Effector memory CD4-positive, alpha-beta T cell (primary cell): Measurements from ENCODE around the gene SYNE4.
A peak's percentile ranks its signal among the peaks of the same experiment; 100 is the strongest.

ENCODE experiments used
- DNase-seq, 3 donors: peaks; one replicate each; pipeline ENCODE4 v3.0.0-alpha.2; 2020
- H3K27ac ChIP-seq: 2 replicates; pipeline ENCODE4 v1.7.0; 2013; ENCODE audit warnings: mild to moderate bottlenecking, low read length, moderate library complexity; ENCODE audit not compliant: insufficient read depth, poor library complexity, severe bottlenecking
- H3K27me3 ChIP-seq: replicated peaks from 2 replicates; pipeline ENCODE4 v1.7.0; 2013; ENCODE audit warnings: mild to moderate bottlenecking, low read length; ENCODE audit not compliant: insufficient read depth, control insufficient read depth, poor library complexity, severe bottlenecking
- H3K36me3 ChIP-seq: 2 replicates; pipeline ENCODE4 v1.7.0; 2013; ENCODE audit warnings: mild to moderate bottlenecking, low read length, moderate library complexity; ENCODE audit not compliant: control insufficient read depth, insufficient read depth
- H3K4me1 ChIP-seq: 2 replicates; pipeline ENCODE4 v1.7.0; 2013; ENCODE audit warnings: low read length, mild to moderate bottlenecking; ENCODE audit not compliant: control insufficient read depth, insufficient read depth, poor library complexity, severe bottlenecking
- H3K4me3 ChIP-seq: 2 replicates; pipeline ENCODE4 v1.7.0; 2013; ENCODE audit warnings: low read length, low read depth, mild to moderate bottlenecking; ENCODE audit not compliant: insufficient read depth, poor library complexity, severe bottlenecking
- H3K9me3 ChIP-seq: 2 replicates; pipeline ENCODE4 v1.7.0; 2013; ENCODE audit warnings: mild to moderate bottlenecking, low read length, moderate library complexity; ENCODE audit not compliant: control insufficient read depth

Gene SYNE4

DNA sequence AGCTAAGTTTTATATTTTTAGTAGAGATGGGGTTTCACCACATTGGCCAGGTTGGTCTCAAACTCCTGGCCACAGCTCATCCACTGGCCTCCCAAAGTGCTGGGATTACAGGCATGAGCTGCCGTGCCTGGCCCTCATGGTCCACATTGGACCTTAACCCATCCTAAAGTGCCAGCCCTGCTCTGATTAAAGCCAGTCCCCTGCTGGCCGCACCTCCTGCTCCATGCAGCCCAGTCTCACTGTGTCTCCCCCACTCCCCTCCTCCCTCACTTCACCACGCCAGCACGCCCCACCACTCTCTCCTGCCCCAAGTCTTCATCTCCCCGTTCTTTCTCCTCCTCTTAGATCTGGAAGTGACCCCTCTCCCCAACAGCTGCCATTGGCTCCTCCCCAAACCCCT, 30.3 kb downstream of the SYNE4 start:
- H3K27me3 ChIP-seq = no peaks in the 10 kb centered on the region
- H3K4me1 ChIP-seq = no peaks in the 10 kb centered on the region

DNA sequence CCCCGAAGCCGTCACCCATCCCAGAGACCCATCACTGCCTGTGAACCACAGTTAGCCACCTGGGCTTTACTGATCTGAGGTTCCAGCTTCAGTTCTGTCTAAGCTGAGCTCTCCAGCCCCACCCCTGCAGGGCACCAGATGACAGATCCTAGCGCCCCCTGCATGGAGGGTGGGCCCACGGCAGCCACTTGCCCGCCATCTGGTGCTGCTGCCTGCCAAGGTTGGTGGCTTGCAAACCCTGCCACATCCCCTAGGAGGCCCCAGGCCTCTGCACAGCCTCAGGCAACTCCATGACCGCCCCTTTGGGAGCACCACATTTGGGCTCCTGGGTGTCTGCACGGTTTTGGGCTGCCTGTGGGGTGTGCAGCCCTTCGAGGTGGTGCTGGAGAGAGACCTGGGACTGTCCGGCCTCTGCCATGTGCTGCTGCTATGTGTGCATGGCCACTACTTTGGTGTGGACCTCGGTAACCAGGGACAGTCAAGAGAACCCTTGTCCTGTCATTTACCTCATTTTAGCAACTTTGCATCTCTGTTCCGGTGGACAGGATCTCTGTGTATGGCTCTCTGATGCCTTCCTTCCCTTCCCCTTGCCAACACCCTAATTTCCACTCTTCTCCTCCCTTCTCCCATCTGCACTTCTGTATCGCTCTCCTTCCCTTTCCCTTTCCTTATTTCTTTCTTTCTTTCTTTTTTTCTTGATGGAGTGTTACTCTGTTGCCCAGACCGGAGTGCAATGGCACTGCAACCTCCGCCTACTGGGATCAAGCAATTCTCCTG, 31.0 kb downstream of the SYNE4 start:
- Histone ChIP-seq H3K4me1 (no peaks in the 10 kb centered on the region), H3K36me3 (no peaks in the 10 kb centered on the region), H3K9me3 (no peaks in the 10 kb centered on the region), H3K27me3 (no peaks in the 10 kb centered on the region), H3K27ac (no peak overlapping the region), H3K4me3 (no peak overlapping the region)
- DNase-seq = no peak

More for the DNA sequence above, 30.3 kb downstream of the SYNE4 start:
- Histone ChIP-seq H3K36me3 (no peaks in the 10 kb centered on the region), H3K4me3 (no peak overlapping the region), H3K27ac (no peak overlapping the region), H3K9me3 (no peaks in the 10 kb centered on the region)
- no peak for DNase-seq

DNA sequence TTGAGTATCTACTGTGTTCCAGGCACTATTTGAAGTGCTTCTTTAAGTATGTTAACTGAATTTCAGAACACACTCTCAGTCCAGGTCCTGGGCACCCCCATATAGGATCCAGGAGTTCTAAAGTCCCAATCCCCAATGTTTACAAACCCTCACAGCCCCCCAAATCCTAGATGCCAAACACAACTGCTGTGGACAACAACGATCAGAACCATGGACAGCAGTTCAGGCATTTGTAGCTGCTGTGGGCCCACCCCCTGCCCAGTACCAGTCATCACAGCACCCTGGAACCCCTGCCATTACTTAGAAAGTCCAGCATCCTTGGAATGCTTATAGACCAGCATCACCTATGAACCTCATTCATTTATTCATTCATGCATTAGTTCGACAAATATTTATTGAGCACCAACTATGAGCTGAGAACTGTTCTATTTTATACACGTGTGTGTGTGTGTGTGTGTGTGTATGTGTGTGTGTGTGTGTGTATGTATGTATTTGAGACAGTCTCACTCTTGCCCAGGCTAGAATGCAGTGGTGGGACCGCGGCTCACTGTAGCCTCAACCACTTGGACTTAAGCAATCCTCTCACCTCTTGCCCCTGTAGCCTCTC, 32.9 kb downstream of the SYNE4 start:
- Histone ChIP-seq H3K9me3 (no peaks in the 10 kb centered on the region), H3K4me1 (no peaks in the 10 kb centered on the region), H3K36me3 (no peaks in the 10 kb centered on the region), H3K27me3 (no peaks in the 10 kb centered on the region), H3K27ac (no peak overlapping the region), H3K4me3 (no peak overlapping the region)
- DNase-seq = no peak

DNA sequence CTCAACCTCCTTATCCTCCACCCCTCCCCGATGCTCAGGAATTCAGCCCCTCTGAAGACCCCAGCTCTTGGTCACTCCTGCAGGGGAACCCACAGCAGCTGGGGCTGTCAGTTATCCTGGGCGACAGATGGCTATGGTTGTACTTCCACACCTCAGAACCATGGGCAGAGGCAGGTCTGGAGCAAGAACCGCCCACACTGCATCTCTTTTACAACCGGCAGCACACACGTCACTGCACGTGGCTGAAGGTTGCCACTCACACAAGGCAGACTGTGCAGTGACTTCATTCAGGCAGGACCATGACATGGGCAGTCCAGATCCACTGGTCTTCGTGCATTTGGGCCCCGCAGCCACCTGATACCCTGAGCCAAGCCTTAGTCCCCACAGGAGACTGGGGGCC, 35.1 kb downstream of the SYNE4 start:
- Histone ChIP-seq H3K4me1 (no peaks in the 10 kb centered on the region), H3K4me3 (no peak overlapping the region), H3K27ac (no peak overlapping the region), H3K27me3 (no peaks in the 10 kb centered on the region), H3K9me3 (no peaks in the 10 kb centered on the region), H3K36me3 (no peaks in the 10 kb centered on the region)
- no peak for DNase-seq

DNA sequence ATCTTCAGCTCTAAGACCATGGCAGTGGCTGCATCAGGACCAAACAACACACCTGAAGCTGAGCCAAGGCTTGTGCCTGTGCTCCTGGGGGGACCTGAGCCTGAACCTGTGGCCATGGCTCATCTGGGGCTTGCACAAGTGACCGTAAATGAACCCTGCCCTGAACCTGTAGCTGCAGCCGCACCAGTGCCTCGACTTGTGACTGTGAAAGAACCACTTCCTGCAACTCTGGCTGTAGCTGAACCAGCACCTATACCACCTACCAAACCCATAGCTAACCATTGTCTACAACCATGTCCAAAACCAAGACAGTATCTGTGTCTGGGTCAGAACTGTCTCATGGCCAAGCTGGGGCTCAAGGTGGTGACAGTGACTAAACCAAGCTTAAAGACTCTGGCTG, 41.8 kb downstream of the SYNE4 start:
- Histone ChIP-seq H3K4me1 (no peaks in the 10 kb centered on the region), H3K9me3 (no peaks in the 10 kb centered on the region), H3K4me3 (no peak overlapping the region), H3K27ac (no peak overlapping the region), H3K36me3 (no peaks in the 10 kb centered on the region), H3K27me3 (no peaks in the 10 kb centered on the region)
- DNase-seq = no peak

DNA sequence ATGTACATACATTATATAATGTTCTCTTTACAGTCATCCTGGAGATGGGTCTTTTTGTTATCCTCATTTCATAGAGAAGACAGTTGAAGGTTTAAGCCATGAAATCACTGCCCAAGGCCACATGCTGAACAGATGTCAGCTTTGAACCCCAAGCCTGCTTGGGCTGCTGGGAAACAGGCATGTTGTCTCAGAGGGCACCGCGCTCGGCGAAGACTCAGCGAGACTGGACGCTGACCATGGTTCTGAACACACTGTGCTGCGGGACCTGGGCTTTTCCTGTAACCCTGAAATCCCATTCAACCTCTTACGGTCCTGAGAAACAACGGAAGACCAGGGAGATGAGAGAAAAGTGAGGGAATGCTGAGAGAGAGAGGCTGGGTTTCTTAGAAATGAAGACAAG, 45.1 kb downstream of the SYNE4 start:
- Histone ChIP-seq H3K27ac (no peak overlapping the region), H3K4me3 (no peak overlapping the region), H3K36me3 (no peaks in the 10 kb centered on the region), H3K27me3 (no peaks in the 10 kb centered on the region), H3K4me1 (peaks cover 12% of the 10 kb centered on the region), H3K9me3 (no peaks in the 10 kb centered on the region)
- no peak for DNase-seq

DNA sequence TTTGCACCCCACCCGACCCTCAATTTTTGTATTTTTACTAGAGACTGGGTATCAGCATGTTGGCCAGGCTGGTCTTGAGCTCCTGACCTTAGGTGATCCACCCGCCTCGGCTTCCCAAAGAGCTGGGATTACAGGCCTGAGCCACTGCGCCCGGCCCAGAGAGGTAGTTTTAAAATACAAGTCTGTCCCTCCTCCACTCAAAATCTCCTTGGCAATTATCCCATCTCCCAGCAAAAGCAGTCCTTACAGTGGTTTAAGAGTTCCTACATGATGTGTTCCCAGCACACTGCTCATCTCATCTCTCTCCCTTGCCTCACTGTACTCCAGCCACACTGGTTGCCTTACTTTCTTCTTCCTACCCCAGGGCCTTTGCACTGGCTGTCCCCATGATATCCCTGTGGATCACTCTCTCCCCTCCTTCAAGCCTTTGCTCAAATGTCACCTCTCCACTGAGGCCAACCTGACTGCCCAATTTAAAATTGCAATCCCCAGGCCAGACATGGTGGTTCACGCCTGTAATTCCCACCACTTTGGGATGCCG, 48.1 kb downstream of the SYNE4 start:
- no peaks in the 10 kb centered on the region for H3K36me3 ChIP-seq
- H3K4me1 ChIP-seq = peaks cover 15% of the 10 kb centered on the region
- H3K9me3 ChIP-seq = no peaks in the 10 kb centered on the region
- no peak overlapping the region for H3K4me3 ChIP-seq
- DNase-seq = no peak
- H3K27ac ChIP-seq = no peak overlapping the region
- H3K27me3 ChIP-seq = no peaks in the 10 kb centered on the region

DNA sequence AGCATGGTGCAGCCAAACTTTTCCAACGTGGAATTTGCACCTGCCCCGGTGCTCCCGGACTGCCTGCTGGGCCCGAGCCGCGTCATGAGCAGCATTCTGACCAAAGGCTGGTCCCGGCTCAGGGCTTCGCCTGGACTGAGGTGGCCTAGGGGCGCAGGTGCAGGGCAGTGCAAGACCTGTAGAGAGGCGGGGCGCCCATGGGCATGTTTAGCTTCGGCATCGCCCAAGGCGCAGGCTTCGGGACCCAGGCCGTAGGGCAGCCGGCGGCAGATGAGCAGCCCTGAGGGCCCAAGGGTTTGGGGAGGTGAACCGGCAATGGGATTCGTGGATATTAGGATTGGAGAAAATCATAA, 48.7 kb downstream of the SYNE4 start:
- no peak for DNase-seq
- Histone ChIP-seq H3K36me3 (no peaks in the 10 kb centered on the region), H3K4me3 (peak overlapping the region; percentile 64), H3K27ac (peak overlapping the region; percentile 53), H3K9me3 (no peaks in the 10 kb centered on the region), H3K27me3 (no peaks in the 10 kb centered on the region), H3K4me1 (peaks cover 18% of the 10 kb centered on the region)

DNA sequence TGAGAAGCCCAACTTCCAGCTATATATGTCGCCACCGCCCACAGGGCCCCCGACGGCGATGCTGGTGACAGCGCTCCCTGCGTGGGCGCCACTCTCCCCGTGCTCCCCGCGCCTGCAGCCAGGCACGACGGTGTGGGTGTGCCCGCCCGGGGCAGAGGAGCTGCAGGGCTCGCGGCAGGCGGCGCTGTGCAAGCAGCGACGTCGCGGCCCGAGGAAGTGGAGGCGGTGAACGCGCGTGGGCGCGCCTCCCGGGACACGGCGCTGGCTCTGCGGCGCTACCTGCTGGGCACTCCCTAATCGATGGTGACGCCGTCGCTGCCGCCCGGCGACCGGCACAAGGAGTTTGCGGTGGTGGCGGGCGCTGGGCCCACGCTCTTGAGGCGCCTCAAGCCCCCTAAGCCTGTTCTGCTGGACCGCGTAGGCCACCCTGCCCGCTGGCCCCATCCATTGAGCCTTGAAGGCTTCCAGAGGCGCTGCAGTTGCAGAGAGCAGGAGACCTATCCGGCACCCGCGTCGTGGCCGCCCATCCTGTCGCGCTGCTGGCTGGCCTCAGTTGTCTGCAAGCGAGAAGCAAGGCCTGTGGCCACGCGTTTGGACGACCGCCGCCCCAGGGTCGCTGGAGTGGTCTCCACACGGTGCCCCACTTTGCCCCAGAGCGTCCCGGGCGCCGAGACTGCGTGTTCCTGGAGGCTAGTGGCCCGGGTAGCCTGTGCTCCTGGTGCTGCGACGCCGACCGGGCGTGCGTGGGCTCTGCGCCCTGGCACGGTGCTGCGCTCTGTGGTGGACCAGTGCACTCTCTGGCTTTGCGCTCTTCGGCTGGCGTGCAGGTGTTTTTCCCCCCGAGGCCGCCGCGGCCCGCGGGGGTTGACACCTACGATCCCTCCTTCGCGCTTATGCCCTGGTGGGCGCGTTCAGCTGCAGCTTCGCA, 49.3 kb downstream of the SYNE4 start:
- Histone ChIP-seq H3K4me1 (peaks cover 24% of the 10 kb centered on the region), H3K36me3 (no peaks in the 10 kb centered on the region), H3K27ac (peak overlapping the region; percentile 53), H3K27me3 (no peaks in the 10 kb centered on the region), H3K9me3 (no peaks in the 10 kb centered on the region), H3K4me3 (peak overlapping the region; percentile 64)
- DNase-seq = peak; percentile 68 to 75 (median 75)
